Measurements from ENCODE around the gene GM2A.

Gene GM2A

GRCh38 chr5:151252762-151253604 is at the start of gene GM2A:
Gene GM2A (plus strand): TSS chr5:151253185. CDS start chr5:151253217, 32 bp downstream.
- DNase-seq, result peak; percentile 79 to 98

- no peak for DNase-seq
Observed at GRCh38 chr5:151204051-151204450, 48.9 kb upstream of the GM2A start.

GRCh38 chr5:151205411-151205810 is 47.6 kb upstream of the GM2A start:
- DNase-seq, result no peak

- DNase-seq, result no peak
Observed at GRCh38 chr5:151208481-151208914, 44.5 kb upstream of the GM2A start.

GRCh38 chr5:151212406-151212798 is 40.6 kb upstream of the GM2A start:
- DNase-seq, result no peak

GRCh38 chr5:151213803-151214613 is 39.0 kb upstream of the GM2A start:
- DNase-seq, result no peak

- no peak for DNase-seq
Observed at GRCh38 chr5:151214614-151215545, 38.1 kb upstream of the GM2A start.

GRCh38 chr5:151215546-151215880 is 37.5 kb upstream of the GM2A start:
- DNase-seq, result no peak

- no peak for DNase-seq
Observed at GRCh38 chr5:151216781-151217180, 36.2 kb upstream of the GM2A start.

- no peak for DNase-seq
Observed at GRCh38 chr5:151218177-151218576, 34.8 kb upstream of the GM2A start.

- DNase-seq, result no peak
Observed at GRCh38 chr5:151219138-151219537, 33.8 kb upstream of the GM2A start.

GRCh38 chr5:151219789-151220188 is 33.2 kb upstream of the GM2A start:
- DNase-seq, result no peak

GRCh38 chr5:151221574-151221973 is 31.4 kb upstream of the GM2A start:
- DNase-seq, result no peak

GRCh38 chr5:151222054-151222789 is 30.8 kb upstream of the GM2A start:
- DNase-seq, result no peak

GRCh38 chr5:151222790-151223446 is 30.1 kb upstream of the GM2A start:
- DNase-seq, result no peak

GRCh38 chr5:151223447-151224264 is 29.3 kb upstream of the GM2A start, which contains the start of gene CCDC69:
Gene CCDC69 (minus strand): TSS chr5:151224092. CDS start chr5:151223970, 122 bp downstream.
- DNase-seq, result peak in 1 of 2 experiments; percentile 6

GRCh38 chr5:151224372-151224771 is 28.6 kb upstream of the GM2A start:
- DNase-seq, result no peak

- no peak for DNase-seq
Observed at GRCh38 chr5:151225071-151225470, 27.9 kb upstream of the GM2A start.

GRCh38 chr5:151225475-151225874 is 27.5 kb upstream of the GM2A start:
- no peak for DNase-seq

- DNase-seq, result no peak
Observed at GRCh38 chr5:151227918-151228447, 25.0 kb upstream of the GM2A start.

Data from NCI-H187 (cell line).